Peyer's patch (tissue), 4 donors: Measurements from ENCODE around the gene ZSCAN12. TPM values are rescaled to one million over a fixed set of nuclear protein-coding genes. Genes with fewer than 3 reads are reported as not detected.
"Not testable (repeated sequence)": the region's sequence is repeated elsewhere in the genome, so short reads cannot be mapped to it uniquely, and the experiment has no call there.

Source experiments
- DNase-seq, 3 donors: peaks; one replicate each; pipeline ENCODE4 v3.0.0-alpha.2; 2017 to 2019
- H3K27ac ChIP-seq, 4 donors: fragments of 200-600 bp; sonication (generic); one replicate each; pipeline ENCODE4 v1.5.1; 2016 to 2019
- H3K27me3 ChIP-seq, 2 donors: fragments of 200-600 bp; sonication (generic); one replicate each; pipeline ENCODE4 v1.5.1; 2019
- H3K36me3 ChIP-seq, 3 donors: fragments of 200-600 bp; sonication (generic); one replicate each; pipeline ENCODE4 v1.5.1; 2016 to 2019
- H3K4me1 ChIP-seq, 4 donors: fragments of 200-600 bp; sonication (generic); one replicate each; pipeline ENCODE4 v1.5.1; 2016 to 2019
- H3K4me3 ChIP-seq, 4 donors: fragments of 200-600 bp; sonication (generic); 1 replicate in 3 of 4; 2 replicates in 1 of 4; pipeline ENCODE4 v1.5.1; 2016 to 2019; ENCODE audit warnings: mild to moderate bottlenecking in 1 of 4
- H3K9me3 ChIP-seq, 4 donors: fragments of 200-600 bp; sonication (generic); one replicate each; pipeline ENCODE4 v1.5.1; 2016 to 2019; ENCODE audit warnings: mild to moderate bottlenecking in 1 of 4
- CTCF ChIP-seq, 6 experiments: fragments of 450-650 bp in 4 of 6; fragments of 200-600 bp in 2 of 6; sonication (generic) in 1 of 6; IDR thresholded peaks; one replicate each; pipeline ENCODE4 v1.5.1; 2017 to 2019; ENCODE audit warnings: antibody characterized with exemption in 6 of 6, mild to moderate bottlenecking in 3 of 6, moderate library complexity in 1 of 6
- POLR2A ChIP-seq, 2 donors: fragments of 450-650 bp; IDR thresholded peaks; one replicate each; pipeline ENCODE4 v1.5.1; 2017; ENCODE audit warnings: antibody characterized with exemption in 2 of 2, mild to moderate bottlenecking in 2 of 2, moderate library complexity in 2 of 2
- total RNA-seq, 4 donors: library from RNA; depleted of rRNA; stranded (reverse); fragments of >200 nt; gene quantifications; one replicate each; pipeline ENCODE4 v1.1.0, GENCODE V29; 2016

Gene ZSCAN12
- total RNA-seq, 4 donors from 2014 or later = 4.0 to 19.8 (median 7.5) TPM

GRCh38 chr6:28369463-28369862 lies 30.1 kb downstream of the ZSCAN12 start:
- TF ChIP-seq POLR2A (IDR thresholded peaks at IDR 0.05) (no peak), CTCF (IDR thresholded peaks at IDR 0.05) (no peak)

GRCh38 chr6:28368522-28368921 lies 31.0 kb downstream of the ZSCAN12 start:
- Histone ChIP-seq H3K4me1 (no peaks in the 10 kb centered on the region), H3K27me3 (no peaks in the 10 kb centered on the region), H3K4me3 (no peak overlapping the region), H3K36me3 (peaks cover 0 to 33% (median 0%) of the 10 kb centered on the region in 3 donors), H3K27ac (no peak overlapping the region), H3K9me3 (no peaks in the 10 kb centered on the region)
- DNase-seq = no peak
- TF ChIP-seq CTCF (IDR thresholded peaks at IDR 0.05) = no peak

More at GRCh38 chr6:28369463-28369862, 30.1 kb downstream of the ZSCAN12 start:
- H3K4me1 ChIP-seq = no peaks in the 10 kb centered on the region
- no peaks in the 10 kb centered on the region for H3K27me3 ChIP-seq
- no peak overlapping the region for H3K27ac ChIP-seq
- H3K9me3 ChIP-seq = no peaks in the 10 kb centered on the region
- H3K36me3 ChIP-seq = peaks cover 0 to 28% (median 0%) of the 10 kb centered on the region in 3 donors
- DNase-seq = no peak
- no peak overlapping the region for H3K4me3 ChIP-seq

GRCh38 chr6:28365590-28365989 lies 34.0 kb downstream of the ZSCAN12 start:
- not testable (repeated sequence) for H3K4me3 ChIP-seq, DNase-seq, H3K4me1 ChIP-seq, H3K27me3 ChIP-seq, H3K27ac ChIP-seq, H3K9me3 ChIP-seq
- peaks cover 0 to 42% (median 0%) of the 10 kb centered on the region in 3 donors for H3K36me3 ChIP-seq

- DNase-seq = no peak
- no peaks in the 10 kb centered on the region for H3K27me3 ChIP-seq
- peaks cover 0 to 29% (median 0%) of the 10 kb centered on the region in 3 donors for H3K36me3 ChIP-seq
- peaks cover 0 to 9% (median 0%) of the 10 kb centered on the region in 4 donors for H3K4me1 ChIP-seq
- no peak overlapping the region for H3K27ac ChIP-seq
- no peak overlapping the region for H3K4me3 ChIP-seq
- TF ChIP-seq CTCF (IDR thresholded peaks at IDR 0.05) (no peak), POLR2A (IDR thresholded peaks at IDR 0.05) (no peak)
- H3K9me3 ChIP-seq = no peaks in the 10 kb centered on the region
These were observed 38.6 kb downstream of the ZSCAN12 start for GRCh38 chr6:28360961-28361360.

- not testable (repeated sequence) for H3K27me3 ChIP-seq, H3K4me3 ChIP-seq, H3K9me3 ChIP-seq, DNase-seq, H3K27ac ChIP-seq
- H3K4me1 ChIP-seq = peaks cover 0 to 20% (median 0%) of the 10 kb centered on the region in 4 donors
- H3K36me3 ChIP-seq = peaks cover 0 to 15% (median 0%) of the 10 kb centered on the region in 3 donors
These were observed 40.0 kb downstream of the ZSCAN12 start for GRCh38 chr6:28359562-28359961.

- TF ChIP-seq CTCF (IDR thresholded peaks at IDR 0.05) (no peak), POLR2A (IDR thresholded peaks at IDR 0.05) (no peak)
- Histone ChIP-seq H3K27ac (no peak overlapping the region), H3K4me1 (peaks cover 0 to 21% (median 0%) of the 10 kb centered on the region in 4 donors)
These were observed 42.5 kb downstream of the ZSCAN12 start for GRCh38 chr6:28357036-28357435.

GRCh38 chr6:28356666-28357020 lies 42.9 kb downstream of the ZSCAN12 start:
- Histone ChIP-seq H3K27me3 (no peaks in the 10 kb centered on the region), H3K4me3 (no peak overlapping the region), H3K9me3 (no peaks in the 10 kb centered on the region), H3K4me1 (peaks cover 0 to 21% (median 0%) of the 10 kb centered on the region in 4 donors), H3K27ac (peak overlapping the region in 3 of 4 donors; percentile 56 to 89 (median 85)), H3K36me3 (no peaks in the 10 kb centered on the region)
- no peak for TF ChIP-seq CTCF (IDR thresholded peaks at IDR 0.05)
- TF ChIP-seq POLR2A (IDR thresholded peaks at IDR 0.05) = no peak
- DNase-seq = peak in 1 of 3 donors; percentile 41

More at GRCh38 chr6:28357036-28357435, 42.5 kb downstream of the ZSCAN12 start:
- no peaks in the 10 kb centered on the region for H3K27me3 ChIP-seq
- no peak for DNase-seq
- H3K4me3 ChIP-seq = no peak overlapping the region
- no peaks in the 10 kb centered on the region for H3K9me3 ChIP-seq
- no peaks in the 10 kb centered on the region for H3K36me3 ChIP-seq
